Neural cell (in vitro differentiated cells): ENCODE results near the gene ISCU.

Experiments used
- EP300 ChIP-seq: fragments of 450-650 bp; conservative IDR thresholded peaks from 2 replicates; pipeline ENCODE4 v1.6.1; 2014; ENCODE audit warnings: antibody characterized with exemption, mild to moderate bottlenecking, moderate library complexity; ENCODE audit not compliant: poor library complexity, severe bottlenecking
- POLR2AphosphoS5 ChIP-seq: IDR thresholded peaks from 2 replicates; pipeline ENCODE4 v1.6.1; 2012
- RAD21 ChIP-seq: fragments of 450-650 bp; conservative IDR thresholded peaks from 2 replicates; pipeline ENCODE4 v1.6.1; 2014; ENCODE audit warnings: antibody characterized with exemption, mild to moderate bottlenecking, moderate library complexity
- TF ChIP-seq, protein P1 (sequence below): fragments of 450-650 bp; IDR thresholded peaks from 2 replicates; pipeline ENCODE4 v1.5.1; 2014; ENCODE audit warnings: antibody characterized with exemption, mild to moderate bottlenecking, moderate library complexity; ENCODE audit not compliant: poor library complexity, severe bottlenecking

DNA sequence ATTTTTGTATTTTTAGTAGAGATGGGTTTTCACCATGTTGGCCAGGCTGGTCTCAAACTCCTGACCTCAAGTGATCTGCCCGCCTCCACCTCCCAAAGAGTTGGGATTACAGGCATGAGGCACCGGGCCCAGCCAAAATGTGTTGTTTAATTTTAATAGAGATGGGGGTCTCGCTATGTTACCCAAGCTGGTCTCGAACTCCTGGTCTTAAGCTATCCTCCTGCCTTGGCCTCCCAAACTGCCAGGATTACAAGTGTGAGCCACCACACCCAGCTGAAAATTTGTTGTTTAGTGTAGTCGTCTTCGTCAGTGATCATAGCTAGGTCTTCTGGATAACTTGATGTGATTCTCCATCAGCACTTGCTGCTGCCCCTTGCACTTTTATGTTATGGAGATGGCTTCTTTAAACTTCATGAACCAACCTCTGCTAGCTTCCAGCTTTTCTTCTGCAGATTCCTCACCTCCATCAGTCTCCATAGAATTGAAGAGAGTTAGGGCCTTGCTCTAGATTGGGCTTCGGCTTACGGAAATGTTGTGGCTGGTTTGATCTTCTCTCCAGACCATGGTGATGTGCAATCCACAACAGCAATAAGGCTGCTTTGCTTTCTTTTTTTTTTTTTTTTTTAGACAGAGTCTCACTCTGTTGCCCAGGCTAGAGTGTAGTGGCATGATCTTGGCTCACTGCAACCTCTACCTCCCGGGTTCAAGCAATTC is 13.0 kb downstream of the ISCU start:
- no peak for TF ChIP-seq EP300
- TF ChIP-seq, protein P1, sequence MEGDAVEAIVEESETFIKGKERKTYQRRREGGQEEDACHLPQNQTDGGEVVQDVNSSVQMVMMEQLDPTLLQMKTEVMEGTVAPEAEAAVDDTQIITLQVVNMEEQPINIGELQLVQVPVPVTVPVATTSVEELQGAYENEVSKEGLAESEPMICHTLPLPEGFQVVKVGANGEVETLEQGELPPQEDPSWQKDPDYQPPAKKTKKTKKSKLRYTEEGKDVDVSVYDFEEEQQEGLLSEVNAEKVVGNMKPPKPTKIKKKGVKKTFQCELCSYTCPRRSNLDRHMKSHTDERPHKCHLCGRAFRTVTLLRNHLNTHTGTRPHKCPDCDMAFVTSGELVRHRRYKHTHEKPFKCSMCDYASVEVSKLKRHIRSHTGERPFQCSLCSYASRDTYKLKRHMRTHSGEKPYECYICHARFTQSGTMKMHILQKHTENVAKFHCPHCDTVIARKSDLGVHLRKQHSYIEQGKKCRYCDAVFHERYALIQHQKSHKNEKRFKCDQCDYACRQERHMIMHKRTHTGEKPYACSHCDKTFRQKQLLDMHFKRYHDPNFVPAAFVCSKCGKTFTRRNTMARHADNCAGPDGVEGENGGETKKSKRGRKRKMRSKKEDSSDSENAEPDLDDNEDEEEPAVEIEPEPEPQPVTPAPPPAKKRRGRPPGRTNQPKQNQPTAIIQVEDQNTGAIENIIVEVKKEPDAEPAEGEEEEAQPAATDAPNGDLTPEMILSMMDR, result no peak
- TF ChIP-seq RAD21, result no peak
- no peak for TF ChIP-seq POLR2AphosphoS5
